Measurements from ENCODE around the gene CDX2.

- TF ChIP-seq CTCF (IDR thresholded peaks at IDR 0.05 in 2 of 3, conservative IDR thresholded peaks at IDR 0.05 in 1 of 3; ENCODE audit: borderline replicate concordance in 1 of 3, insufficient read depth in 1 of 3, low read depth in 2 of 3, low read length in 2 of 3) (no peak), MAX (IDR thresholded peaks at IDR 0.05) (no peak), SIN3A (IDR thresholded peaks at IDR 0.05; ENCODE audit: low read depth) (no peak), SP1 (IDR thresholded peaks at IDR 0.05; ENCODE audit: low read depth) (no peak)
- TF ChIP-seq, protein P1, sequence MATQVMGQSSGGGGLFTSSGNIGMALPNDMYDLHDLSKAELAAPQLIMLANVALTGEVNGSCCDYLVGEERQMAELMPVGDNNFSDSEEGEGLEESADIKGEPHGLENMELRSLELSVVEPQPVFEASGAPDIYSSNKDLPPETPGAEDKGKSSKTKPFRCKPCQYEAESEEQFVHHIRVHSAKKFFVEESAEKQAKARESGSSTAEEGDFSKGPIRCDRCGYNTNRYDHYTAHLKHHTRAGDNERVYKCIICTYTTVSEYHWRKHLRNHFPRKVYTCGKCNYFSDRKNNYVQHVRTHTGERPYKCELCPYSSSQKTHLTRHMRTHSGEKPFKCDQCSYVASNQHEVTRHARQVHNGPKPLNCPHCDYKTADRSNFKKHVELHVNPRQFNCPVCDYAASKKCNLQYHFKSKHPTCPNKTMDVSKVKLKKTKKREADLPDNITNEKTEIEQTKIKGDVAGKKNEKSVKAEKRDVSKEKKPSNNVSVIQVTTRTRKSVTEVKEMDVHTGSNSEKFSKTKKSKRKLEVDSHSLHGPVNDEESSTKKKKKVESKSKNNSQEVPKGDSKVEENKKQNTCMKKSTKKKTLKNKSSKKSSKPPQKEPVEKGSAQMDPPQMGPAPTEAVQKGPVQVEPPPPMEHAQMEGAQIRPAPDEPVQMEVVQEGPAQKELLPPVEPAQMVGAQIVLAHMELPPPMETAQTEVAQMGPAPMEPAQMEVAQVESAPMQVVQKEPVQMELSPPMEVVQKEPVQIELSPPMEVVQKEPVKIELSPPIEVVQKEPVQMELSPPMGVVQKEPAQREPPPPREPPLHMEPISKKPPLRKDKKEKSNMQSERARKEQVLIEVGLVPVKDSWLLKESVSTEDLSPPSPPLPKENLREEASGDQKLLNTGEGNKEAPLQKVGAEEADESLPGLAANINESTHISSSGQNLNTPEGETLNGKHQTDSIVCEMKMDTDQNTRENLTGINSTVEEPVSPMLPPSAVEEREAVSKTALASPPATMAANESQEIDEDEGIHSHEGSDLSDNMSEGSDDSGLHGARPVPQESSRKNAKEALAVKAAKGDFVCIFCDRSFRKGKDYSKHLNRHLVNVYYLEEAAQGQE (IDR thresholded peaks at IDR 0.05; ENCODE audit: low read depth), result no peak
Observed at GRCh38 chr13:27977476-27978300, 8.6 kb upstream of the CDX2 start.

All from HCT116 (cell line).